Measurements from ENCODE around the gene CTNS. TPM values are rescaled to one million over a fixed set of nuclear protein-coding genes. Genes with fewer than 3 reads are reported as not detected.

CTNS gene
- polyA plus RNA-seq, 1 donor (not counting 4 experiments of a cell fraction or from before 2014, with no cell fraction given), result 7.4 TPM

- peaks cover 11 to 27% of the 10 kb centered on the region in 2 experiments for H3K36me3 ChIP-seq (ENCODE audit: control insufficient read depth in 2 of 2, extremely low read depth in 1 of 2, insufficient read depth in 2 of 2, low read length in 2 of 2)
- no peak for TF ChIP-seq CTCF (optimal IDR thresholded peaks at IDR 0.05 in 1 of 3, IDR thresholded peaks at IDR 0.05 in 1 of 3, conservative IDR thresholded peaks at IDR 0.05 in 1 of 3; ENCODE audit: extremely low read depth in 1 of 3, insufficient read depth in 2 of 3, low read length in 3 of 3)
- no peak for TF ChIP-seq EZH2 (IDR thresholded peaks at IDR 0.05; ENCODE audit: low read length)
- peak overlapping the region; percentile 83 for H2AFZ ChIP-seq (ENCODE audit: control insufficient read depth, low read length)
- dilution Hi-C loops (cut with MboI; ENCODE audit: extremely low pct_ligation_motif_present, low sequenced_read_pairs), result no loop called here
- peaks cover 50% of the 10 kb centered on the region for H3K79me2 ChIP-seq (ENCODE audit: control insufficient read depth, insufficient read depth, low read length)
- peak overlapping the region; percentile 96 to 99 (median 98) for H3K4me3 ChIP-seq (ENCODE audit: control insufficient read depth in 2 of 3, extremely low read depth in 1 of 3, insufficient read depth in 2 of 3, low read depth in 1 of 3, low read length in 3 of 3)
- H4K20me1 ChIP-seq (ENCODE audit: control insufficient read depth, extremely low read depth, insufficient read depth, low read length), result peaks cover 12% of the 10 kb centered on the region
- H3K27me3 ChIP-seq (ENCODE audit: control insufficient read depth, extremely low read depth, insufficient read depth, low read length), result no peaks in the 10 kb centered on the region
- peak overlapping the region; percentile 96 for H3K9ac ChIP-seq (ENCODE audit: control insufficient read depth, extremely low read depth, insufficient read depth, low read length)
- FAIRE-seq (no peak), DNase-seq (ENCODE audit: low read depth, low spot score) (no peak)
- H3K4me1 ChIP-seq (ENCODE audit: control insufficient read depth, extremely low read depth, insufficient read depth, low read length), result peaks cover 30% of the 10 kb centered on the region
- H3K9me3 ChIP-seq (ENCODE audit: control insufficient read depth, low read depth, low read length), result no peaks in the 10 kb centered on the region
- H3K4me2 ChIP-seq (ENCODE audit: control insufficient read depth, extremely low read depth, insufficient read depth, low read depth, low read length), result peak overlapping the region; percentile 98
- peaks cover 5% of the 10 kb centered on the region for H3K9me1 ChIP-seq (ENCODE audit: control insufficient read depth, extremely low read depth, insufficient read depth, low read length)
- H3K27ac ChIP-seq (ENCODE audit: control insufficient read depth, insufficient read depth, low read length), result peak overlapping the region; percentile 83
Measured at GRCh38 chr17:3669085-3669347, 32.5 kb downstream of the CTNS start.

DNA sequence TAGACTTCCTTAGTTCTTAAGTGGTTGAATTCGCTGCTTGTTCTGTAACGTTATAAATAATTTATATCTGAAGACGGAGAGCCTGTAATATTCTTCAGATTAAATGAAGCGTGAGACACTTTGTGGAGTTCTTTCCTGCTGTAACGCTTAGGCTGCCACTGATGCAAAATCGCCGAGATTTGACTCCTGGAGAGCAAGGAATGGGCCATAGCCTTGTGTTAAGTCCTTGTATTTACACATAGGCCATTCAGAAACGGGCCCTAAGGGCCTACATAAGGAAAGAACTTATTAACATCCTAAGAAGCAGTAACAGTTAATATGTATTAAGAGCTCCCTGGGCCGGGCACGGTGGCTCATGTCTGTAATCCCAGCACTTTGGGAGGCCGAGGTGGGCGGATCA is 33.0 kb downstream of the CTNS start:
- no peak for TF ChIP-seq EZH2 (IDR thresholded peaks at IDR 0.05; ENCODE audit: low read length)
- TF ChIP-seq CTCF (optimal IDR thresholded peaks at IDR 0.05 in 1 of 3, IDR thresholded peaks at IDR 0.05 in 1 of 3, conservative IDR thresholded peaks at IDR 0.05 in 1 of 3; ENCODE audit: extremely low read depth in 1 of 3, insufficient read depth in 2 of 3, low read length in 3 of 3), result no peak

More for the DNA sequence above, 33.0 kb downstream of the CTNS start:
- H3K79me2 ChIP-seq (ENCODE audit: control insufficient read depth, insufficient read depth, low read length), result peaks cover 44% of the 10 kb centered on the region
- H3K4me2 ChIP-seq (ENCODE audit: control insufficient read depth, extremely low read depth, insufficient read depth, low read depth, low read length), result peak overlapping the region; percentile 98
- H3K27me3 ChIP-seq (ENCODE audit: control insufficient read depth, extremely low read depth, insufficient read depth, low read length), result no peaks in the 10 kb centered on the region
- no peaks in the 10 kb centered on the region for H3K9me3 ChIP-seq (ENCODE audit: control insufficient read depth, low read depth, low read length)
- peaks cover 5% of the 10 kb centered on the region for H3K9me1 ChIP-seq (ENCODE audit: control insufficient read depth, extremely low read depth, insufficient read depth, low read length)
- no peak overlapping the region for H2AFZ ChIP-seq (ENCODE audit: control insufficient read depth, low read length)
- dilution Hi-C loops (cut with MboI; ENCODE audit: extremely low pct_ligation_motif_present, low sequenced_read_pairs), result no loop called here
- H3K4me3 ChIP-seq (ENCODE audit: control insufficient read depth in 2 of 3, extremely low read depth in 1 of 3, insufficient read depth in 2 of 3, low read depth in 1 of 3, low read length in 3 of 3), result peak overlapping the region; percentile 96 to 99 (median 98)
- peaks cover 9 to 22% of the 10 kb centered on the region in 2 experiments for H3K36me3 ChIP-seq (ENCODE audit: control insufficient read depth in 2 of 2, extremely low read depth in 1 of 2, insufficient read depth in 2 of 2, low read length in 2 of 2)
- DNase-seq (ENCODE audit: low read depth, low spot score) (no peak), FAIRE-seq (no peak)
- peak overlapping the region; percentile 96 for H3K9ac ChIP-seq (ENCODE audit: control insufficient read depth, extremely low read depth, insufficient read depth, low read length)
- H3K27ac ChIP-seq (ENCODE audit: control insufficient read depth, insufficient read depth, low read length), result peak overlapping the region; percentile 83
- H4K20me1 ChIP-seq (ENCODE audit: control insufficient read depth, extremely low read depth, insufficient read depth, low read length), result peaks cover 9% of the 10 kb centered on the region
- peaks cover 30% of the 10 kb centered on the region for H3K4me1 ChIP-seq (ENCODE audit: control insufficient read depth, extremely low read depth, insufficient read depth, low read length)

All from keratinocyte (primary cell).